Tibial nerve (tissue), 3 donors: ENCODE data around the gene SMYD3.

ENCODE experiments used
- POLR2A ChIP-seq, 2 donors: fragments of 450-650 bp; IDR thresholded peaks; one replicate each; pipeline ENCODE4 v1.6.1; 2017; ENCODE audit warnings: antibody characterized with exemption in 2 of 2, mild to moderate bottlenecking in 2 of 2, moderate library complexity in 2 of 2
- TF ChIP-seq, protein P1 (sequence below), 5 experiments: fragments of 200-600 bp in 3 of 5; fragments of 450-650 bp in 2 of 5; sonication (generic) in 3 of 5; IDR thresholded peaks; one replicate each; pipeline ENCODE4 v1.5.1; 2016 to 2019; ENCODE audit warnings: antibody characterized with exemption in 5 of 5, mild to moderate bottlenecking in 3 of 5, moderate library complexity in 2 of 5

DNA sequence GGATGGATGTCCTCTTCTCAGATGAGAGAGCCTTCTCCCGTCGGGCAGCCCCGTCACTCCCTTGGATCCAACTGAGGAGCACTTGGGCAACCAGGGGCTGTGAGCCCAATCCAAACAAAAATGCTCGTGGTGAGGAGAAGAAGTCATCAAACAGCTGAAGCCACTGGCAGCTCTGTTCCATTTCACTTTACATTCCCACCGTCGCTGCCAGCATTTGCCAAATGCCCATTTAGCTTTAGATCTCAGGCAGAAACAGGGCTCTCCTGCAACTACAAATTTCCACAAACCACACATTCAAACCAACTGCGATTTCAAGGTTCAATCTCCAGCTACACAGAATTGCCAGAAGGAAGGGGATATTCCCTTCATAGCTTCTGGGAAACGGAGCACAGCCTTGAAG is 634.6 kb downstream of the SMYD3 start:
- no peak for TF ChIP-seq POLR2A (IDR thresholded peaks at IDR 0.05)
- TF ChIP-seq, protein P1, sequence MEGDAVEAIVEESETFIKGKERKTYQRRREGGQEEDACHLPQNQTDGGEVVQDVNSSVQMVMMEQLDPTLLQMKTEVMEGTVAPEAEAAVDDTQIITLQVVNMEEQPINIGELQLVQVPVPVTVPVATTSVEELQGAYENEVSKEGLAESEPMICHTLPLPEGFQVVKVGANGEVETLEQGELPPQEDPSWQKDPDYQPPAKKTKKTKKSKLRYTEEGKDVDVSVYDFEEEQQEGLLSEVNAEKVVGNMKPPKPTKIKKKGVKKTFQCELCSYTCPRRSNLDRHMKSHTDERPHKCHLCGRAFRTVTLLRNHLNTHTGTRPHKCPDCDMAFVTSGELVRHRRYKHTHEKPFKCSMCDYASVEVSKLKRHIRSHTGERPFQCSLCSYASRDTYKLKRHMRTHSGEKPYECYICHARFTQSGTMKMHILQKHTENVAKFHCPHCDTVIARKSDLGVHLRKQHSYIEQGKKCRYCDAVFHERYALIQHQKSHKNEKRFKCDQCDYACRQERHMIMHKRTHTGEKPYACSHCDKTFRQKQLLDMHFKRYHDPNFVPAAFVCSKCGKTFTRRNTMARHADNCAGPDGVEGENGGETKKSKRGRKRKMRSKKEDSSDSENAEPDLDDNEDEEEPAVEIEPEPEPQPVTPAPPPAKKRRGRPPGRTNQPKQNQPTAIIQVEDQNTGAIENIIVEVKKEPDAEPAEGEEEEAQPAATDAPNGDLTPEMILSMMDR (IDR thresholded peaks at IDR 0.05): no peak
